OCI-LY3 (cell line): ENCODE data around the gene FOCAD.

Experiments
- CTCF ChIP-seq: fragments of 200-600, 300-600 bp; sonication (generic); IDR thresholded peaks from 2 replicates; pipeline ENCODE4 v1.5.1; 2014; ENCODE audit warnings: antibody characterized with exemption, low read length, low read depth
- EZH2phosphoT487 ChIP-seq: fragments of 200-600 bp; shearing (Covaris generic); IDR thresholded peaks from 2 replicates; pipeline ENCODE4 v1.6.1; 2018; ENCODE audit warnings: antibody characterized with exemption, mixed run types, low read depth

- TF ChIP-seq CTCF (no peak), EZH2phosphoT487 (no peak)
Measured at GRCh38 chr9:20634895-20635294, 49.2 kb upstream of the FOCAD start.
